Measurements from ENCODE around the gene HP1BP3.

- TF ChIP-seq CTCF (IDR thresholded peaks at IDR 0.05) (no peak), EZH2 (IDR thresholded peaks at IDR 0.05) (no peak), EZH2phosphoT487 (IDR thresholded peaks at IDR 0.05) (no peak)
Observed at GRCh38 chr1:20775700-20776099, 11.4 kb downstream of the HP1BP3 start.
